GM19438 (cell line): ENCODE measurements around the gene SMIM13.
A peak's percentile ranks its signal among the peaks of the same experiment; 100 is the strongest.

Experiments
- ATAC-seq: cut with Tn5 transposase; IDR thresholded peaks from one replicate; pipeline ENCODE4 v1.9.1; 2021; ENCODE audit warnings: low read depth; ENCODE audit not compliant: unreplicated experiment

Gene SMIM13

GRCh38 chr6:11093626-11094410, at the start of gene SMIM13:
Gene SMIM13 (plus strand): TSS chr6:11093834. CDS start chr6:11094314, 480 bp downstream.
- ATAC-seq = peak; percentile 78

GRCh38 chr6:11043961-11044711, 49.5 kb upstream of the SMIM13 start, which contains the start of gene ELOVL2:
Gene ELOVL2 (minus strand): TSS chr6:11044305. CDS start chr6:11044230, 75 bp downstream.
- no peak for ATAC-seq

GRCh38 chr6:11044712-11045167, 48.9 kb upstream of the SMIM13 start:
- no peak for ATAC-seq

- ATAC-seq = no peak
Measured at GRCh38 chr6:11050731-11051130, 42.9 kb upstream of the SMIM13 start.

- no peak for ATAC-seq
Measured at GRCh38 chr6:11053307-11053706, 40.3 kb upstream of the SMIM13 start.

GRCh38 chr6:11054722-11055121, 38.9 kb upstream of the SMIM13 start:
- ATAC-seq = no peak

- ATAC-seq = no peak
Measured at GRCh38 chr6:11055127-11055627, 38.5 kb upstream of the SMIM13 start.

GRCh38 chr6:11056871-11057270, 36.8 kb upstream of the SMIM13 start:
- ATAC-seq = no peak

GRCh38 chr6:11058406-11058805, 35.2 kb upstream of the SMIM13 start:
- no peak for ATAC-seq

- ATAC-seq = no peak
Measured at GRCh38 chr6:11062083-11062482, 31.6 kb upstream of the SMIM13 start.

GRCh38 chr6:11062715-11063114, 30.9 kb upstream of the SMIM13 start:
- no peak for ATAC-seq

GRCh38 chr6:11064836-11065235, 28.8 kb upstream of the SMIM13 start:
- no peak for ATAC-seq

GRCh38 chr6:11065436-11066202, 28.0 kb upstream of the SMIM13 start:
- ATAC-seq = no peak

- ATAC-seq = no peak
Measured at GRCh38 chr6:11066505-11067347, 26.9 kb upstream of the SMIM13 start.

- ATAC-seq = no peak
Measured at GRCh38 chr6:11067348-11067747, 26.3 kb upstream of the SMIM13 start.

- ATAC-seq = no peak
Measured at GRCh38 chr6:11069760-11070159, 23.9 kb upstream of the SMIM13 start.

- ATAC-seq = no peak
Measured at GRCh38 chr6:11072101-11072500, 21.5 kb upstream of the SMIM13 start.

- ATAC-seq = no peak
Measured at GRCh38 chr6:11076540-11076939, 17.1 kb upstream of the SMIM13 start.

GRCh38 chr6:11078266-11078665, 15.4 kb upstream of the SMIM13 start:
- ATAC-seq = no peak

- no peak for ATAC-seq
Measured at GRCh38 chr6:11080296-11080695, 13.3 kb upstream of the SMIM13 start.
